Sigmoid colon (tissue), 4 donors: ENCODE results near the gene ZMIZ1.

Experiments
- CTCF ChIP-seq, 4 experiments: fragments of 450-650 bp in 3 of 4; fragments of 200-600 bp in 1 of 4; IDR thresholded peaks; one replicate each; pipeline ENCODE4 v1.5.1; 2016 to 2019; ENCODE audit warnings: antibody characterized with exemption in 4 of 4, mild to moderate bottlenecking in 3 of 4, moderate library complexity in 2 of 4
- EP300 ChIP-seq, 4 donors: sonication (generic); formaldehyde crosslinking; IDR thresholded peaks; one replicate each; pipeline ENCODE4 v1.6.1; 2017; ENCODE audit warnings: antibody characterized with exemption in 4 of 4

- TF ChIP-seq CTCF (IDR thresholded peaks at IDR 0.05) (no peak), EP300 (IDR thresholded peaks at IDR 0.05) (no peak)
Measured at GRCh38 chr10:79111427-79111826, 42.7 kb downstream of the ZMIZ1 start.
